Duodenal mucosa (tissue), 2 donors: ENCODE measurements around the gene POMT2.

ENCODE experiments used
- H3K27ac ChIP-seq: one replicate; pipeline ENCODE4 v1.7.0; 2013; ENCODE audit warnings: low read depth, low read length
- H3K27me3 ChIP-seq, 2 donors: one replicate each; pipeline ENCODE4 v1.7.0; 2013; ENCODE audit warnings: low read length in 2 of 2, control low read depth in 1 of 2; ENCODE audit not compliant: insufficient read depth in 2 of 2, control insufficient read depth in 1 of 2
- H3K36me3 ChIP-seq, 2 donors: one replicate each; pipeline ENCODE4 v1.7.0; 2013; ENCODE audit warnings: low read length in 2 of 2, control low read depth in 1 of 2; ENCODE audit not compliant: insufficient read depth in 2 of 2, control insufficient read depth in 1 of 2
- H3K4me1 ChIP-seq, 2 donors: one replicate each; pipeline ENCODE4 v1.7.0; 2013; ENCODE audit warnings: low read length in 2 of 2, control low read depth in 1 of 2; ENCODE audit not compliant: insufficient read depth in 2 of 2, control insufficient read depth in 1 of 2
- H3K4me3 ChIP-seq, 2 donors: one replicate each; pipeline ENCODE4 v1.7.0; 2013; ENCODE audit warnings: low read length in 2 of 2, low read depth in 1 of 2
- H3K9ac ChIP-seq, 2 donors: one replicate each; pipeline ENCODE4 v1.7.0; 2013; ENCODE audit warnings: low read length in 2 of 2, low read depth in 1 of 2
- H3K9me3 ChIP-seq, 2 donors: one replicate each; pipeline ENCODE4 v1.7.0; 2013; ENCODE audit warnings: low read length in 2 of 2, control low read depth in 1 of 2; ENCODE audit not compliant: control insufficient read depth in 1 of 2

The POMT2 gene

GRCh38 chr14:77248666-77249065 lies 72.0 kb downstream of the POMT2 start:
- Histone ChIP-seq H3K27ac (no peak overlapping the region), H3K9ac (no peak overlapping the region), H3K4me1 (no peaks in the 10 kb centered on the region), H3K9me3 (no peaks in the 10 kb centered on the region), H3K36me3 (no peaks in the 10 kb centered on the region), H3K4me3 (no peak overlapping the region), H3K27me3 (no peaks in the 10 kb centered on the region)

DNA sequence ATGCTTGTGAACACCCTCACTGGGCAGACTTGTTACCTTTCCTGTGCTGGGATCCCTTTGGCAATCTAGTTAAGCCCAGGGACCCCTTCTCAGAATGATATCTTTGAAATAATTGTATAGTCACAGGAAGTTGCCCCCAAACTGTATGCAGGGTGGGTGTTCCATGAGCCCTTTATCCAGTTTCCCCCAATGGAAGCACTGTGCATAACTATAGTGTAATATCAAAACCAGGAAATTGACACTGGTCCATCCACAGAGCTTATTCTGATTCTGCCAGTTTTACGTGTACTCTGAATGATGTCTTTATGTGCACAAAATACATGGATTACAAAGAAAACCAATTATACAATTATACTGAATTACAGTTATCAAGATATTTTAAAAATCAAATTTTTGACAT lies 73.9 kb downstream of the POMT2 start:
- no peaks in the 10 kb centered on the region for H3K9me3 ChIP-seq
- no peaks in the 10 kb centered on the region for H3K27me3 ChIP-seq
- no peak overlapping the region for H3K9ac ChIP-seq
- no peaks in the 10 kb centered on the region for H3K4me1 ChIP-seq
- no peak overlapping the region for H3K4me3 ChIP-seq
- no peaks in the 10 kb centered on the region for H3K36me3 ChIP-seq
- H3K27ac ChIP-seq, result no peak overlapping the region

DNA sequence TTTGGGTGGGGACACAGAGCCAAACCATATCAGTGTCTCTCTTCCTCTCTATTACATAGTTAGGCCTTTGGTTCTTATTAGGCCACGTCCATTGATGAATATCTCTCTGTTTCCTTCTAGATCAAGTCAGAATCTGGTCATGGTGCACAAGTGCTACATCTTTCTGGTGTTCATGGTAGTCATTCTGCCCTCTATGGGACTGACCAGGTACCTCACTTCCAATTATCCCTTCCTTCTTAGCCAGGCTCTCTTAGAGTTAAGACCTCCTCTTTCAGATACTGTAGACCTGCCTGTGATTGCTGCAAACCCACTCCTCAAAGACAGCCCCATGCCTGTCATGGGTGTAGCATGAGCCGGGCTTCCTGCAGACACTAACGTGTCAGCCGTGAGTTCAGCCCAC lies 74.9 kb downstream of the POMT2 start:
- H3K9ac ChIP-seq, result no peak overlapping the region
- H3K27me3 ChIP-seq, result no peaks in the 10 kb centered on the region
- H3K36me3 ChIP-seq, result no peaks in the 10 kb centered on the region
- H3K4me1 ChIP-seq, result no peaks in the 10 kb centered on the region
- H3K27ac ChIP-seq, result no peak overlapping the region
- no peaks in the 10 kb centered on the region for H3K9me3 ChIP-seq
- H3K4me3 ChIP-seq, result no peak overlapping the region

GRCh38 chr14:77243853-77244252 lies 76.8 kb downstream of the POMT2 start:
- Histone ChIP-seq H3K9me3 (no peaks in the 10 kb centered on the region), H3K4me1 (no peaks in the 10 kb centered on the region), H3K36me3 (no peaks in the 10 kb centered on the region), H3K27me3 (no peaks in the 10 kb centered on the region), H3K27ac (no peak overlapping the region), H3K4me3 (no peak overlapping the region), H3K9ac (no peak overlapping the region)

- Histone ChIP-seq H3K27me3 (no peaks in the 10 kb centered on the region), H3K27ac (no peak overlapping the region), H3K36me3 (no peaks in the 10 kb centered on the region), H3K9ac (no peak overlapping the region), H3K4me1 (no peaks in the 10 kb centered on the region), H3K9me3 (no peaks in the 10 kb centered on the region), H3K4me3 (no peak overlapping the region)
Observed at GRCh38 chr14:77242752-77243151, 77.9 kb downstream of the POMT2 start.

DNA sequence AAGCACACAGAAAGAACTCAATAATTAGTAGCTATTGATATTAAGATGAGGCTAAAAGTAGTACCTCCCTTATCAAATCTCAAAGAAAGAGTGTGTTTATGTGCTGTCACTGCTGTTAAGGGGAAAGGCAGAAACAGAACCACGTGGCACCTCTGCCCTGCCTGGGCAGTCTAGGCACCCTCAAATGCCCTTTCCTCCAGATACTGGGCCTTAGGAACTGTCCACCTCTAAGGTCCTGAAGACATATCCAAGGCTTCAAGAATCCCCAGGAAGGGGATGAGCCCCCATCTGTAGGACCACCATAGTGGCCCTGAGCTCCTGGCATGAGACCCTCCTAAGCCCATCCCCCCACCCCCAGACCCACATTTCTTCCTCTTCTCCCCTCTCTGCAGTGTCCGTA lies 78.7 kb downstream of the POMT2 start:
- Histone ChIP-seq H3K27ac (no peak overlapping the region), H3K36me3 (no peaks in the 10 kb centered on the region), H3K9me3 (no peaks in the 10 kb centered on the region), H3K27me3 (no peaks in the 10 kb centered on the region), H3K4me3 (no peak overlapping the region), H3K9ac (no peak overlapping the region), H3K4me1 (no peaks in the 10 kb centered on the region)

GRCh38 chr14:77240336-77240915 lies 80.3 kb downstream of the POMT2 start:
- no peaks in the 10 kb centered on the region for H3K36me3 ChIP-seq
- no peak overlapping the region for H3K4me3 ChIP-seq
- H3K27ac ChIP-seq, result no peak overlapping the region
- no peak overlapping the region for H3K9ac ChIP-seq
- H3K27me3 ChIP-seq, result no peaks in the 10 kb centered on the region
- H3K4me1 ChIP-seq, result no peaks in the 10 kb centered on the region
- no peaks in the 10 kb centered on the region for H3K9me3 ChIP-seq

DNA sequence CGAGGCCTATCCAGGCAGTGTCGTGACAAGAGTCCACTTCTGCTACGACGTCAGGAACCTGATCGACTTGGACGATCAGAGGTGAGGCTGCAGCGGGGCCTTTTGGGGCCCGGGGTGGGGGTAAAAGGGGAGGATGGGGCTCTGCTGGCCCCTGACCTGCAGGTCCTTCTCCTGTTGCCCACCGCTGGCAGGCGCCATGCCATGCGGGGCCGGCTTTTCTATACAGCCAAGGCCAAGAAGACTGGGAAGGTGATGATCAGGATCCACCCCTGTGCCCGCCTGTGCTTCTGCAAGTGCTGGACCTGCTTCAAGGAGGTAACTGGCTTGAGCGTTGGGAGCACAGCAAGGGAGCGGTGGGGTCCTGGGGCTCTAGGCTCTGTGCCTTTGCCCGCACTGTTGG lies 81.3 kb downstream of the POMT2 start:
- Histone ChIP-seq H3K27me3 (no peaks in the 10 kb centered on the region), H3K4me1 (no peaks in the 10 kb centered on the region), H3K27ac (no peak overlapping the region), H3K9ac (no peak overlapping the region), H3K36me3 (no peaks in the 10 kb centered on the region), H3K4me3 (no peak overlapping the region), H3K9me3 (no peaks in the 10 kb centered on the region)

- H3K4me3 ChIP-seq, result no peak overlapping the region
- H3K9me3 ChIP-seq, result no peaks in the 10 kb centered on the region
- H3K4me1 ChIP-seq, result no peaks in the 10 kb centered on the region
- no peak overlapping the region for H3K9ac ChIP-seq
- no peaks in the 10 kb centered on the region for H3K27me3 ChIP-seq
- H3K27ac ChIP-seq, result no peak overlapping the region
- no peaks in the 10 kb centered on the region for H3K36me3 ChIP-seq
Observed at GRCh38 chr14:77238996-77239395, 81.7 kb downstream of the POMT2 start.

- Histone ChIP-seq H3K9ac (no peak overlapping the region), H3K4me3 (no peak overlapping the region), H3K4me1 (no peaks in the 10 kb centered on the region), H3K9me3 (no peaks in the 10 kb centered on the region), H3K27ac (no peak overlapping the region), H3K27me3 (no peaks in the 10 kb centered on the region), H3K36me3 (no peaks in the 10 kb centered on the region)
Observed at GRCh38 chr14:77238356-77238755, 82.3 kb downstream of the POMT2 start.

DNA sequence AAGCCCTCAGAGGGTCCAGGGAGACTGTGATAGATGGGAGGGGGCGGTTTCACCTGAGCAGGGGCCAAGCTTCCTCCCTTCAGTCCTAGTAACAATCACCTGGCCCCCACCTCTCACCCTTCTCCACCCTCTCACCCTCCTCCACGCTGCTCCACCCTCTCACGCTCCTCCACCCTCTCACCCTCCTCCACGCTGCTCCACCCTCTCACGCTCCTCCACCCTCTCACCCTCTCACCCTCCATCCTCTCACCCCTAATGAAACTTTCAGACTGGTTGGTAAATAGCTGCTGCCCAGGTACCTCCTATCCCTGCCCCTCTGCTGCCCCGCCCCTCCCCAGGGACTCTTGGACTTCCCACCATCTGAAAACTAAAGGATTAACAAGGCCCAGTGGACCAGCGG lies 83.9 kb downstream of the POMT2 start:
- Histone ChIP-seq H3K4me3 (no peak overlapping the region), H3K27ac (no peak overlapping the region), H3K36me3 (no peaks in the 10 kb centered on the region), H3K27me3 (no peaks in the 10 kb centered on the region), H3K4me1 (no peaks in the 10 kb centered on the region), H3K9ac (no peak overlapping the region), H3K9me3 (no peaks in the 10 kb centered on the region)
